ENCODE results near the gene MFN1.

MFN1 gene

GRCh38 chr3:179336345-179336929, 11.1 kb upstream of the MFN1 start:
- DNase-seq (ENCODE audit: low spot score), result no peak

- DNase-seq (ENCODE audit: low spot score), result peak; percentile 3
These were observed 960 bp downstream of the MFN1 start for GRCh38 chr3:179348325-179349013.

- DNase-seq (ENCODE audit: low spot score), result no peak
These were observed 8.5 kb downstream of the MFN1 start for GRCh38 chr3:179355996-179356395.

- DNase-seq (ENCODE audit: low spot score), result no peak
These were observed 15.8 kb downstream of the MFN1 start for GRCh38 chr3:179363332-179363731.

GRCh38 chr3:179369621-179370020, 22.1 kb downstream of the MFN1 start:
- no peak for DNase-seq (ENCODE audit: low spot score)

- no peak for DNase-seq (ENCODE audit: low spot score)
These were observed 26.4 kb downstream of the MFN1 start for GRCh38 chr3:179373938-179374337.

GRCh38 chr3:179375091-179375999, 27.8 kb downstream of the MFN1 start:
- no peak for DNase-seq (ENCODE audit: low spot score)

GRCh38 chr3:179376474-179376873, 29.0 kb downstream of the MFN1 start:
- DNase-seq (ENCODE audit: low spot score), result no peak

GRCh38 chr3:179391906-179392305, 44.4 kb downstream of the MFN1 start:
- DNase-seq (ENCODE audit: low spot score), result no peak

GRCh38 chr3:179398574-179399231, 51.2 kb downstream of the MFN1 start:
- no peak for DNase-seq (ENCODE audit: low spot score)

- no peak for DNase-seq (ENCODE audit: low spot score)
These were observed 54.1 kb downstream of the MFN1 start for GRCh38 chr3:179401561-179401960.

- DNase-seq (ENCODE audit: low spot score), result no peak
These were observed 55.5 kb downstream of the MFN1 start for GRCh38 chr3:179402963-179403362.

- no peak for DNase-seq (ENCODE audit: low spot score)
These were observed 56.8 kb downstream of the MFN1 start for GRCh38 chr3:179404307-179404706.

GRCh38 chr3:179410331-179410730, 62.8 kb downstream of the MFN1 start:
- DNase-seq (ENCODE audit: low spot score), result no peak

- DNase-seq (ENCODE audit: low spot score), result no peak
These were observed 63.5 kb downstream of the MFN1 start for GRCh38 chr3:179410999-179411398.

- no peak for DNase-seq (ENCODE audit: low spot score)
These were observed 67.3 kb downstream of the MFN1 start for GRCh38 chr3:179414804-179415203.

GRCh38 chr3:179415377-179415776, 67.9 kb downstream of the MFN1 start:
- DNase-seq (ENCODE audit: low spot score), result no peak

GRCh38 chr3:179416681-179417080, 69.2 kb downstream of the MFN1 start:
- DNase-seq (ENCODE audit: low spot score), result no peak

GRCh38 chr3:179418610-179419009, 71.1 kb downstream of the MFN1 start:
- no peak for DNase-seq (ENCODE audit: low spot score)

GRCh38 chr3:179421500-179421899, 74.0 kb downstream of the MFN1 start:
- no peak for DNase-seq (ENCODE audit: low spot score)

- no peak for DNase-seq (ENCODE audit: low spot score)
These were observed 77.6 kb downstream of the MFN1 start for GRCh38 chr3:179425075-179425474.

- DNase-seq (ENCODE audit: low spot score), result no peak
These were observed 81.5 kb downstream of the MFN1 start for GRCh38 chr3:179428876-179429548.

Data from CD4-positive, alpha-beta T cell treated with Interleukin-2 at 100 ng/mL for 4 hours (primary cell).